HUES6 (cell line): Measurements from ENCODE around the gene ARID1B.
A peak's percentile ranks its signal among the peaks of the same experiment; 100 is the strongest.
"Not testable (repeated sequence)": the region's sequence is repeated elsewhere in the genome, so short reads cannot be mapped to it uniquely, and the experiment has no call there.

Source experiments
- H3K27ac ChIP-seq: 2 replicates; pipeline ENCODE4 v1.7.0; 2013; ENCODE audit warnings: low read depth, mild to moderate bottlenecking, low read length, inconsistent platforms
- H3K27me3 ChIP-seq: 2 replicates; pipeline ENCODE4 v1.6.1; 2013; ENCODE audit warnings: low read length; ENCODE audit not compliant: control insufficient read depth, insufficient read depth
- H3K36me3 ChIP-seq: 2 replicates; pipeline ENCODE4 v1.6.1; 2013; ENCODE audit warnings: low read length; ENCODE audit not compliant: control insufficient read depth, insufficient read depth
- H3K4me1 ChIP-seq: 2 replicates; pipeline ENCODE4 v1.6.1; 2013; ENCODE audit warnings: low read length; ENCODE audit not compliant: control insufficient read depth, insufficient read depth
- H3K4me3 ChIP-seq: 2 replicates; pipeline ENCODE4 v1.5.1; 2013; ENCODE audit warnings: low read depth, low read length
- H3K9ac ChIP-seq: one replicate; pipeline ENCODE4 v1.6.1; 2013; ENCODE audit warnings: mild to moderate bottlenecking, low read length
- H3K9me3 ChIP-seq: 2 replicates; pipeline ENCODE4 v1.6.1; 2013; ENCODE audit warnings: low read depth, low read length; ENCODE audit not compliant: control insufficient read depth, insufficient read depth

ARID1B gene

DNA sequence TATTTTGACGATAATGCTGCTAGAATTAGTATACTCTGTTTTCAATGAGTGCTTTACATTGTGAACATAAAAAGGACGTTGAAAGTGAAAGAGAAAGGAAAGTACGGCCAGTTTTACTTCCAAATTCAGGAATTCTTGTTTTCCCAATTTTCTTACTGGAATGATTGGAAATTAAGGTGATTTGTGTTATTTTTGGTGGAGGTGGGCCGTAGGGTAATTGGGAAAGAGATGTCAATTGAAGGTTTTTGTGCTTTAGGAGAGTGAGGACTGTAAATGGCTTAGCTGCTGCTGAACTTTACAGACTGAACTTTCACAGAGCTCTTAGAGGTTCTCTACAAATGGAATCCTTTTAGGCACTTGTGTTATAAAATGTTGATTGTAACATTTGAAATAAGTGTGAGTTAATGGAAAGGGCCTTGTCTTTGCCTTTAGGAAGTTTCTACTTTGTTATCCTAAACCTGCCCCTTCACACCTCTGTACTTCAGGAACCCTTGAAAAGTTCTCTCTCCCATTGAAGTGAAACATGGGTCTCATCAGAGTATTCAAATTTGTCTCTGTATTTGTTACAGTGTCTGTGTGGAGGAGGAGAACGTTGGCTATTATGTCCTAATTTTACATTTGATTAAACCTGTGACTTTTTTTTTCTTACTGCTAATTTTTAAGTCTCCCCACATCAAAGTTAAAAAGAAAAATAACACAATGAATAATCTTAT is 256.4 kb downstream of the ARID1B start:
- peaks cover 42% of the 10 kb centered on the region for H3K4me1 ChIP-seq
- H3K9ac ChIP-seq = no peak overlapping the region
- no peak overlapping the region for H3K4me3 ChIP-seq
- H3K9me3 ChIP-seq = no peaks in the 10 kb centered on the region; the same call in 1 of the 2 replicates
- H3K27me3 ChIP-seq = no peaks in the 10 kb centered on the region
- no peak overlapping the region for H3K27ac ChIP-seq
- H3K36me3 ChIP-seq = no peaks in the 10 kb centered on the region; the same call in 1 of the 2 replicates

DNA sequence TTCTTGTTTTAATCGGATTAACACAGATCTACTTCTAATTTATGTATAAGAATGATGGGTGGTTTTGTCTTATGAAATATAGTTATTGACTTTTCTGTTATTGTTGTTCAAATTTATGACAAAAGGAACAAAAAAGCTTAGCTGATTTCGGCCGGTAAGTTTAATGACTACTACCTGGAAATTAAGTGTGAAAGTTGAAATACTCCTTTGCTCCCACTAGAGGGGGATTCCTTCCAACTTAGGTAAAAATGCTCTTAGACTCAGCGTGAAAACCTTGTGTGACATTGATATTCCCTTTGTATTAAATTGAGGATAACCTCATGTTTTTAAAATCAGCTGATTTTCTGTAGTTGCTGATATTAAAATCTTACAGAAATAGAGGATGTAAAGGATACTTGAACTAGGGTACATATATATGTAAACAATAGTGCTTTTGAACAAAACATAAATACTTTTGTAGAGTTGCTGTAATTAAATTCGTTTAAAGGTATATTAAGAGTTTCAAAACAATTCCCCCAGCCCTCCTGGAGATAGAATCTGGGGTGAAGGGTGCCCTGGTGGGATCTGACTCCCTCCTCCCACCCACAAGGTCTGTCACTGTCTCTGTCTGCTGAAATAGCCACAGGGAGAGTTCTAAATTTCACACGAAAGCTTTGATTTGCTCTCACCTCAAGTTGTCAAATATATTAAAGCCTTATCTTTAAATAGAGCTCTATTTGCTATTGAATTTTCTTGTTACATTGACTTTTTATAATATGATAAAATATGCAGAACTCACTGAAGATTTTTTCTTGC is 257.5 kb downstream of the ARID1B start:
- H3K36me3 ChIP-seq = no peaks in the 10 kb centered on the region
- H3K27ac ChIP-seq = 0 out of 2 replicates have a peak overlapping the region, but pooled peaks have one; percentile 22
- H3K27me3 ChIP-seq = no peaks in the 10 kb centered on the region
- no peak overlapping the region for H3K4me3 ChIP-seq
- H3K9ac ChIP-seq = no peak overlapping the region
- H3K9me3 ChIP-seq = no peaks in the 10 kb centered on the region; the same call in 1 of the 2 replicates
- H3K4me1 ChIP-seq = peaks cover 42% of the 10 kb centered on the region

DNA sequence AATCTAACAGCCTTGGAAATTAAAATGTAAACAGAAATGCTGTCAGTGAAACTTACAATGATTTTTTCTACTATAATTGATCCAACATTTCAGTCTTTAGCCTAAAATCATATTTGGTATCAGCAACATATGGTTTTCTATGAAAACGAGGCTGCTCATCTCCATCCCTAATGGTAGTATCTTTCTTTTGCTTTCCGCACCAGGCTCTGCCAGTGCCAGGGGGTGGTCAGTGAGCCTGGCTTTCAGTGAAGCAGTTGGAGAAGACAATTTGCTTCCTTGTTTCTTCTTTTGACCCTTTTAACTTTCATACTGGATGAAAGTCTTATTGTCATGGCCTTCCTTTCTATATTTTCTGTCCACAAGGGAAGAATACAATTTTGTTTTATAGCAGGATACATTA is 258.4 kb downstream of the ARID1B start:
- H3K36me3 ChIP-seq = no peaks in the 10 kb centered on the region
- H3K27ac ChIP-seq = no peak overlapping the region
- no peaks in the 10 kb centered on the region for H3K27me3 ChIP-seq
- no peak overlapping the region for H3K9ac ChIP-seq
- H3K4me1 ChIP-seq = peaks cover 42% of the 10 kb centered on the region
- H3K4me3 ChIP-seq = no peak overlapping the region
- no peaks in the 10 kb centered on the region for H3K9me3 ChIP-seq

DNA sequence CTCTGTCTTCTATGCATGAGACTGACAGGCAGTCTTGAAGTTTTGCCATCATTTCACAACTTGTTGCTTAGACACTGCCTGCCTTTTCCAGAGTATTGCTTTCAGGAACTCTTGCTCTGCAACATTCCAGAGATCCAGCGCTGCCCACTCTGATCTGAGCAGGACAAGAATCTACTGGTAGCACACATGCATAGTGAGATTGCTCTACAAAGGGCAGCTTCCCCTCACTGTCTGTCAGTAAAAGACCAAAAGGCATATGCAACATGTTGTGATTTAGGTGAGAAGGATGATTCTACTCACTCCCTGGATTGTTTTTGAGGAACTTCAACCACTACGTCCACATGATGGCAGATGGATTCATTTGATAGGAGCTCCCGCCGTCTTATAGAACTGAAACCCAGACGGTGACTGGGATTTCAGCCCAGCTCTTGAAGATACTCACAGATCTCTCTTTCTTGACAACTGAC is 259.1 kb downstream of the ARID1B start:
- Histone ChIP-seq H3K27ac (peak overlapping the region; percentile 76; the same call in 1 of the 2 replicates), H3K9me3 (no peaks in the 10 kb centered on the region), H3K36me3 (no peaks in the 10 kb centered on the region), H3K4me3 (peak overlapping the region; percentile 18), H3K27me3 (no peaks in the 10 kb centered on the region), H3K9ac (peak overlapping the region; percentile 29), H3K4me1 (peaks cover 42% of the 10 kb centered on the region)

DNA sequence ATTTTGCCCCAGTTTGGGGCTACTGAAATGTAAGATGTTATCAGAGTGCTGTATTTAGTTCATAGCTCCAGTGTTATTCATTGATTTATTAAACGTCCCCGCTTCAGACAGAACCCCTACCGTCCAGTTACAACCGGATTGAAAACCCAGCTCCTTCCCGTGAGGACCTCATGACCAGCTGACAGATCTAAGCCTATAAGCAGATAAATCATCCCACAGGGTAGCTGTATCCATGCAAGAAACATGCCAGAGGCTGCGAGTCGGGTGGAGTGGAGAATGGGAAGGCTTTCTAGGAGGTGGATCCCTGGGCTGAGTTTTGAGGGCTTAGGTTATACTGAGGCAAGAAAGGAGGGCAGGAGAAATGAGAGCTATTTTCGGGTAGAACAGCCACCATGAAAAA is 260.0 kb downstream of the ARID1B start:
- H3K4me1 ChIP-seq = peaks cover 47% of the 10 kb centered on the region
- H3K27me3 ChIP-seq = no peaks in the 10 kb centered on the region
- H3K4me3 ChIP-seq = no peak overlapping the region; the same call in 1 of the 2 replicates
- no peaks in the 10 kb centered on the region for H3K9me3 ChIP-seq
- H3K9ac ChIP-seq = no peak overlapping the region
- peak overlapping the region; percentile 76; the same call in 1 of the 2 replicates for H3K27ac ChIP-seq
- no peaks in the 10 kb centered on the region for H3K36me3 ChIP-seq

DNA sequence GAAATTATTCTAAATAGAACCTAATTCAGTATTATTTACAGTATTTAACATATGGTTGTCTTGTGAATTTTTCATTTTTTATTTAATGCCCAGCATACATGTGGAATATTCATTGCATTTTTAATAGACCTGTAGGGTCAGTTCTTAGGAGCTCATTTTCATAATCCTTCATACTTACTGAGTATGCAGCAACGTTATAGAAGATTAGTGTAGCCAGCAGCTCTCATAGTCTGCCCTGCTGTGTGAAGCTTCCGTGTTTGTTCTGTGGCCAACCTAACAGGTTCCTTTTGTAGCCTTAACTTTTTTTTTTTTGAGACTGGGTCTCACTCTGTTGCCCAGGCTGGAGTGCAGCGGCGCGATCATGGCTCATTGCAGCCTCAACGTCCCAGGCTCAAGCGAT is 261.4 kb downstream of the ARID1B start:
- Histone ChIP-seq H3K9me3 (no peaks in the 10 kb centered on the region), H3K27ac (no peak overlapping the region)

DNA sequence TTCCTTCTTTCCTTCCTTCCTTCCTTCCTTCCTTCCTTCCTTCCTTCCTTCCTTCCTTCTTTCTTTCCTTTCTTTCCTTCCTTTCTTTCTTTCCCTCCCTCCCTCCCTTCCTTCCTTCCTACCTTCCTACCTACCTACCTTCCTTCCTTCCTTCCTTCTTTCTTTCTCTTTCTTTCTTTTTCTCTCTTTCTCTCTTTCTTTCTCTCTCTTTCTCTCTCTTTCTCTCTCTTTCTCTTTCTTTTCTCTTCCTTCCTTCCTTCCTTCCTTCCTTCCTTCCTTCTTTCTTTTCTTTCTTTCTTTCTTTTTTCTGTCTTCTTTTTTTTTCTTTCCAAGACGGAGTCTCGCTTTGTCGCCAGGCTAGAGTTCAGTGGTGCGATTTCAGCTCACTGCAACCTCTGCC is 262.5 kb downstream of the ARID1B start:
- peaks cover 34% of the 10 kb centered on the region for H3K4me1 ChIP-seq
- H3K36me3 ChIP-seq, H3K4me3 ChIP-seq, H3K9ac ChIP-seq, H3K27ac ChIP-seq, H3K9me3 ChIP-seq, H3K27me3 ChIP-seq: not testable (repeated sequence)

More for the DNA sequence above, 261.4 kb downstream of the ARID1B start:
- Histone ChIP-seq H3K27me3 (no peaks in the 10 kb centered on the region), H3K4me1 (peaks cover 44% of the 10 kb centered on the region), H3K9ac (no peak overlapping the region), H3K4me3 (no peak overlapping the region), H3K36me3 (no peaks in the 10 kb centered on the region)

DNA sequence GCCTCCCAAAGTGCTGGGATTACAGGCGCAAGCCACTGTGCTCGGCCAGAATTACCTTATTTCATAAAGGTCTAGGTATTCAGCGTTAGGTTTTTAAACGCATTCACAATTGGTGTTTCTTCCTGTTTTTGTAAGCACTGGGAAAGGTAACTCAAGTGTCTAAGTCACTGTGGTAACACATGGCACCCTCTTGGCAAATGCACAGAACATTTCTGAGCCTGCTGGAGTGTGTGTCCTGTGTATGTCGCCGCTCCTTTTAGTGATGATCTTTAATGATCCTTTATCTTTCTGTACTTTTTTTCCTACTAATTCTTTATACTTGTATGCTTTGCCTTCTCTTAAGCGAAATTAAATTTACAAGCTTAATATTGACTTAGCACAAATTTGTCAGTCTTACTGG is 263.0 kb downstream of the ARID1B start:
- H3K4me3 ChIP-seq = no peak overlapping the region
- H3K9me3 ChIP-seq = no peaks in the 10 kb centered on the region
- H3K9ac ChIP-seq = no peak overlapping the region
- H3K27me3 ChIP-seq = no peaks in the 10 kb centered on the region
- H3K4me1 ChIP-seq = peaks cover 29% of the 10 kb centered on the region
- no peak overlapping the region for H3K27ac ChIP-seq
- no peaks in the 10 kb centered on the region for H3K36me3 ChIP-seq

DNA sequence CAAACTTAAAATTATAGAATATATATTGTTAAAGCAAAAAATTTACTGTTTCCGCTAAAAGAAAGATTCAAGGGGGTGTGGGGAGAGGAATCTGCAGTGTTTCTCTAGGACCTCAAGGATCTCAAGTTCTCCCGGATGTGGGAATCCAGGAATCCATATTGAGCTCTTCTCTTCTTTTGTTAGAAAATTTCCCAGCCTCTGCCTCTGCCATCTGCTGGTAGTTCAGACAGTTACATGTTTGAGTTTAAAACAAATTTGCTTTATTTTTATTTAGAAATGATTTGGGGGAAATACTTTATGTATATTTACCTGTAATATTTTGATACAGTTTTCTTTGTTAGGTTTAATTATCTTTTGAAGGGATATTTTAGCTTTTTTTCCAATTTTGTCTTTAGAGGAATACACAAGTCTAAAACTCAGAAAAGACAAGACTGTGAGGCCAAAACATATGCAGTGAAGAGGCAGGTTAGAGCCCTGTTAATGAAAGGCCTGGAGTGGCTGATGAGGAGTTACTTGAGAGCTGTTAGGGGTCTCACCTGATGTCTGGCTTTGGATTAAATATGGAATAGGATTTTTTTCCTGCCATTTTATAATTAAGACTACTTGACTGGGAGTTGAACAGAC is 268.8 kb downstream of the ARID1B start:
- Histone ChIP-seq H3K4me1 (peaks cover 8% of the 10 kb centered on the region), H3K9ac (no peak overlapping the region), H3K36me3 (no peaks in the 10 kb centered on the region), H3K9me3 (no peaks in the 10 kb centered on the region), H3K27me3 (no peaks in the 10 kb centered on the region), H3K4me3 (no peak overlapping the region), H3K27ac (no peak overlapping the region)

DNA sequence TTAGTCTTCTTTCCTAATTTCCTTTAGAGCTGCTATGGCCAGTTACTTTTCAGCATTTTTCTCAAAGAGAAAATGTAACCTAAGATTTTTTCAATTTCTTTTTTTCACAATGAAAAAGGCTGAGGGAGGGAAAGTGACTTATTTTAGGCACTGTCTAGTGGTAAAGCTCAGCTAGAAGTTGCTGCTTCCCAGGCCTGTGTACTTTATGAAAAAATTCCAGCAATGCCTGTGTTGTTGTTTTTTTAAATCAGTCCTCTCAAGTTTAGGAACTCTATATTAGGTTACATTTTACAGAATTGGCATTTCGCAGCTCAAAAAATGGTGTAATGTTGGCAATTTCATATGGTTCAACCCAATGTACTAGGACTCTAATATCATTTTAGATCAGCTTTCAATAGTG is 269.6 kb downstream of the ARID1B start:
- H3K27ac ChIP-seq = no peak overlapping the region
- H3K4me3 ChIP-seq = no peak overlapping the region
- peaks cover 6% of the 10 kb centered on the region for H3K4me1 ChIP-seq
- H3K27me3 ChIP-seq = no peaks in the 10 kb centered on the region
- H3K9ac ChIP-seq = no peak overlapping the region
- no peaks in the 10 kb centered on the region for H3K9me3 ChIP-seq
- H3K36me3 ChIP-seq = no peaks in the 10 kb centered on the region

DNA sequence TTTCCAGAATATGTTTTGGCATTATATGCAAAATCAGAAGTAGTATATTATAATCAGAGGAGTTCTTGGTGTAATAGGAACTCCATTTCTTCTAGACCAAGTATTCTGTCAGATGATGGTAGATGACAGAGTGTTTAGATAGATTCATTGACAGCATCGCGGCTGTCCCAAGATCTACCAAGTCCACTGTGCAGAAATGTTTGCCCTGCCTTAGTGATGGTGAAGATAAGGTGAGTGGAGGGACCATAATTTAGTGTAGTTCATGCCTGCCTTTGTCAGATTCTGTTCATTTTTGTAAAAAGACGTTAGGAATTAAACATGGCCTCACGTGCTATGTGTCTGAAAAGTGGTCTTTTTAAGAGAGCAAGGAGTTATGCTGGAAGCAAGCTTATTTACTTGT is 270.1 kb downstream of the ARID1B start:
- no peaks in the 10 kb centered on the region for H3K27me3 ChIP-seq
- no peak overlapping the region for H3K27ac ChIP-seq
- H3K4me3 ChIP-seq = no peak overlapping the region
- H3K9ac ChIP-seq = no peak overlapping the region
- H3K9me3 ChIP-seq = no peaks in the 10 kb centered on the region
- no peaks in the 10 kb centered on the region for H3K36me3 ChIP-seq
- H3K4me1 ChIP-seq = peaks cover 5% of the 10 kb centered on the region
